Left ventricle myocardium inferior (tissue), 1 donor: ENCODE measurements around the gene C1QC. TPM values are rescaled to one million over a fixed set of nuclear protein-coding genes. Genes with fewer than 3 reads are reported as not detected.

ENCODE experiments used
- DNase-seq: peaks from one replicate; pipeline ENCODE4 v3.0.0-alpha.2; 2020
- H3K27ac ChIP-seq: fragments of 200-600 bp; replicated peaks from 2 replicates; pipeline ENCODE4 v1.8.0; 2021
- H3K27me3 ChIP-seq: fragments of 200-600 bp; 2 replicates; pipeline ENCODE4 v1.8.0; 2021; ENCODE audit warnings: low read depth
- H3K36me3 ChIP-seq: fragments of 200-600 bp; 2 replicates; pipeline ENCODE4 v1.8.0; 2021
- H3K4me1 ChIP-seq: fragments of 200-600 bp; 2 replicates; pipeline ENCODE4 v1.8.0; 2021
- H3K4me3 ChIP-seq: fragments of 200-600 bp; 2 replicates; pipeline ENCODE4 v1.8.0; 2021; ENCODE audit warnings: mild to moderate bottlenecking, moderate library complexity
- H3K9me3 ChIP-seq: fragments of 200-600 bp; replicated peaks from 2 replicates; pipeline ENCODE4 v1.8.0; 2021
- CTCF ChIP-seq: fragments of 200-600 bp; IDR thresholded peaks from 2 replicates; pipeline ENCODE4 v1.8.0; 2021; ENCODE audit warnings: antibody characterized with exemption, mild to moderate bottlenecking, borderline replicate concordance
- intact Hi-C: fragments of 100-400 bp; cut with micrococcal nuclease; formaldehyde crosslinking; loops from one replicate; pipeline ENCODE4 v1.11.0; 2022
- total RNA-seq: library from RNA; stranded (reverse); fragmentation: NEBNext Ultra II Directional; extraction: Animal tissue kit (Norgen Biotek cat#: 25700); gene quantifications from one replicate; pipeline ENCODE4 v1.2.1, GENCODE V29; 2021
- donor health status: DM: no; HTN: yes; CAD: no; lungs with severe emphysema.

The C1QC gene
- total RNA-seq, 1 donor from 2014 or later = 76.6 TPM

DNA sequence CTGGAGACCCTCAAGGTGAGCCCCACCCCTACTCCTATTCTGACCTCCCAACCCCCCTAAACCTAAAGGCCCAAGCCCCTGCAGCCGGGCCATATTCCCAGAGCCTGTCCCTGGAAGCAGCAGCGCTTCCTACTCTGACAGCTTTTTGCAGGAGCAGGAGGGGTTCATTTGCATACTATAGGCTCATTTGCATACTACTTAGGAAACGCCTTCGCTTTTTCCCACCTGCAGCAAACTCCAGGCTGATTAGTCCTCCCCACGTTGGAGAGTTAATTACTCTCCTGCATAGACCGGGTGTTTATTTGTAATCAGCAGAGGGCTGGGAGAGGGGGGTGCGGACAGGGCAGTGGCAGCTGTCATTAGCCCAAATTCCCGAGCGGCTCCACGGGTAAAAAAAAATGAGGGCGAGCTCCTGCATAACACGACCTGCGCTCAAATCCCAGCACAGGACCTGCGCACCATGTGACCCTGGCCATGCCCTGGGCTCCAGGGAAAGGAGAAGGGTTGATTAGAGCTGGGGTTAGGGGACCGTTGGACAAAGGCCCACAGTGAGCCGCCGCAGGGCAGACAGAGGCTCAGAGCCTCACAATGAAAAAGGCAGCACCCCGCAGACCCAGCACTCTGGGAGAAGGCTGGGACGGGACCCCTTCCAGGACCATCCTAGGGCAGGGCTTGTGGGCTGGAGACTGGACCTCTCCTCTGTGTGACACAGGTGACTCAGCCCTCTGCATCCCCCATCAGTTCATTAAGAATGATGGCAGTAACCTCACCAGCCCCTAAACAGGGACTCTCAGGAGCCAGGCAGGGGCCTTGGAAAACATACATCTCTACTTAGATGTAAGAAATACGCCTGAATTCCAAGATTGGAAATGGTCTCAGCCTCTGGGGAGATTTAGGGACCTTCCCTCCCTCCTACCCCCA is 16.9 kb upstream of the C1QC start:
- Histone ChIP-seq H3K9me3 (no peaks in the 10 kb centered on the region), H3K27me3 (peaks cover 74% of the 10 kb centered on the region), H3K4me1 (no peaks in the 10 kb centered on the region), H3K4me3 (no peak overlapping the region), H3K27ac (no peak overlapping the region), H3K36me3 (no peaks in the 10 kb centered on the region)
- intact Hi-C loops = no loop called here
- no peak for DNase-seq
- TF ChIP-seq CTCF = no peak

GRCh38 chr1:22627331-22627730 is 16.1 kb upstream of the C1QC start:
- intact Hi-C loops = no loop called here
- H3K36me3 ChIP-seq = no peaks in the 10 kb centered on the region
- peaks cover 65% of the 10 kb centered on the region for H3K27me3 ChIP-seq

GRCh38 chr1:22628698-22629444 is 14.6 kb upstream of the C1QC start:
- peaks cover 57% of the 10 kb centered on the region for H3K27me3 ChIP-seq
- H3K4me3 ChIP-seq = no peak overlapping the region
- TF ChIP-seq CTCF = no peak
- intact Hi-C loops = no loop called here
- H3K36me3 ChIP-seq = no peaks in the 10 kb centered on the region
- no peak for DNase-seq
- no peaks in the 10 kb centered on the region for H3K9me3 ChIP-seq
- H3K4me1 ChIP-seq = no peaks in the 10 kb centered on the region
- H3K27ac ChIP-seq = no peak overlapping the region

More at GRCh38 chr1:22627331-22627730, 16.1 kb upstream of the C1QC start:
- Histone ChIP-seq H3K27ac (no peak overlapping the region), H3K4me3 (no peak overlapping the region), H3K4me1 (no peaks in the 10 kb centered on the region), H3K9me3 (no peaks in the 10 kb centered on the region)
- TF ChIP-seq CTCF = no peak
- no peak for DNase-seq

- H3K36me3 ChIP-seq = no peaks in the 10 kb centered on the region
- no peak overlapping the region for H3K4me3 ChIP-seq
- TF ChIP-seq CTCF = no peak
- no peak overlapping the region for H3K27ac ChIP-seq
- H3K27me3 ChIP-seq = peaks cover 57% of the 10 kb centered on the region
- H3K4me1 ChIP-seq = no peaks in the 10 kb centered on the region
- intact Hi-C loops = no loop called here
- DNase-seq = no peak
- no peaks in the 10 kb centered on the region for H3K9me3 ChIP-seq
Observed at GRCh38 chr1:22629886-22630285, 13.5 kb upstream of the C1QC start.

DNA sequence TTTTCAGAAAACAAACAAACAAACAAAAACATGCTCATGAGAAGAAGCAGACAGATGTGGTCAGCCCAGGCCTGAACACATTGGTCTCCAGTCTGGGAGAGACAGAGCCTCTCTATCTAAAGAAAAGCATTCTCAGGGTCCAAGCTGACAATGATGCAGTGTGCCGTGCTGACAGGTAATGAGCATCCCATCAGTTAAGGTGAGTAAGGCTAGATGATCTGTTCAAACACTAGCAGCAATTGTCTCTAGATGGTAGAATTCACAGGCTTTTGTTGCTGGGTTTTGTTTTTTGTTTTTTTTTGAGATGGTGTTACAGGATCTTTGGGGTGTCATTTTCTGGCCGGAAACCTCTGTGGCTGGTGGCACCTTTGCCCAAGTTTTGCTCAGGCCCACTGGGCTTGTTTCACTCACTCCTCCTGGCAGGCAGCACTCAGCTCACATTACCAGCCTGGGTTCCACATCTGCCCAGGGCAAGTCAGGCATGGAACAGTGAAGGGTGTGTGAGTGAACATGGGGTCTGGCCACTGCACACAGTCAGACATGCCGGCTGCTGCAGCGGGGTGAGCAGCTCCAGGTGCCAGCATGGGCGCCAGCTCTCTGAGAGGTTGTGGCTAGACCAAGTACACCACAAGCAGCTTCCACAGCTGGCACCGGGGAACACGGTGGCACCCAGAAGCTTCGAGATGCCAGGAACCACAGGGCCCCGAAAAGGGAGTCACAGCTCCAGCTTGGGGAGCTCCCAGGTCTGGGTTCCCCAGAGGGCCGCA is 9.6 kb upstream of the C1QC start:
- Histone ChIP-seq H3K4me3 (no peak overlapping the region), H3K36me3 (no peaks in the 10 kb centered on the region), H3K9me3 (no peaks in the 10 kb centered on the region), H3K27me3 (peaks cover 49% of the 10 kb centered on the region), H3K27ac (no peak overlapping the region), H3K4me1 (peaks cover 8% of the 10 kb centered on the region)
- intact Hi-C loops = no loop called here
- no peak for TF ChIP-seq CTCF
- DNase-seq = no peak
